Fibroblast of the aortic adventitia (primary cell): ENCODE results near the gene TRAF3IP1. TPM values are rescaled to one million over a fixed set of nuclear protein-coding genes. Genes with fewer than 3 reads are reported as not detected.

Experiments used
- DNase-seq: peaks from one replicate; pipeline ENCODE4 v3.0.0-alpha.2; 2010; ENCODE audit warnings: low read depth
- H3K4me3 ChIP-seq: 2 replicates; pipeline ENCODE4 v1.5.1; 2011; ENCODE audit warnings: low read depth, mild to moderate bottlenecking, control low read depth, low read length, moderate library complexity
- total RNA-seq: library from RNA; depleted of rRNA; stranded (reverse); fragments of >200 nt; gene quantifications from 2 replicates; pipeline ENCODE4 v1.2.3, GENCODE V29; 2012; ENCODE audit warnings: low replicate concordance
- TF ChIP-seq, protein P1 (sequence below): IDR thresholded peaks from 2 replicates; pipeline ENCODE4 v1.5.1; 2011; ENCODE audit warnings: mild to moderate bottlenecking, low read length, control low read depth, inconsistent platforms; ENCODE audit not compliant: insufficient read depth

TRAF3IP1 gene
- total RNA-seq, 1 donor, result 8.4 TPM

DNA sequence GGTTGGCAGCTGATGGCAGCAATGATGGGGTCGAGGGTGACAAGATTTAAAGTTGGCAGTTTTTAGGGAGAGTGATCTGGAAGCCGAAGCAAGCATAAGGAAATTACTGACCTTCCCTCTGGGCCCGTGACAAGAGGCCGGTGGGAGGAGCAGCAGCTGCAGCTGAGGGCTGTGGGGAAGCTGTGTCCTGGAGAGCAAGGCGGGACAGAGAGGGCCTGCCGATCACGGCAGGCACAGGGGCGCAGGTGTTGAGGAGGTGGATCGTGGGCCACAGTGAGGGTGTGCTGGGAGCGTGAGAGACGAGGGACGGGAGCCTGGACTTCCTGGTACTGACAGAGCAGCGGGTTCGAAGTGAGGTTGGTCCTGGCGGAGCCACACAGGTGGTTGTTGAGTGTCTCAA, 31.0 kb downstream of the TRAF3IP1 start:
- no peak for DNase-seq
- H3K4me3 ChIP-seq, result no peak overlapping the region
- TF ChIP-seq, protein P1, sequence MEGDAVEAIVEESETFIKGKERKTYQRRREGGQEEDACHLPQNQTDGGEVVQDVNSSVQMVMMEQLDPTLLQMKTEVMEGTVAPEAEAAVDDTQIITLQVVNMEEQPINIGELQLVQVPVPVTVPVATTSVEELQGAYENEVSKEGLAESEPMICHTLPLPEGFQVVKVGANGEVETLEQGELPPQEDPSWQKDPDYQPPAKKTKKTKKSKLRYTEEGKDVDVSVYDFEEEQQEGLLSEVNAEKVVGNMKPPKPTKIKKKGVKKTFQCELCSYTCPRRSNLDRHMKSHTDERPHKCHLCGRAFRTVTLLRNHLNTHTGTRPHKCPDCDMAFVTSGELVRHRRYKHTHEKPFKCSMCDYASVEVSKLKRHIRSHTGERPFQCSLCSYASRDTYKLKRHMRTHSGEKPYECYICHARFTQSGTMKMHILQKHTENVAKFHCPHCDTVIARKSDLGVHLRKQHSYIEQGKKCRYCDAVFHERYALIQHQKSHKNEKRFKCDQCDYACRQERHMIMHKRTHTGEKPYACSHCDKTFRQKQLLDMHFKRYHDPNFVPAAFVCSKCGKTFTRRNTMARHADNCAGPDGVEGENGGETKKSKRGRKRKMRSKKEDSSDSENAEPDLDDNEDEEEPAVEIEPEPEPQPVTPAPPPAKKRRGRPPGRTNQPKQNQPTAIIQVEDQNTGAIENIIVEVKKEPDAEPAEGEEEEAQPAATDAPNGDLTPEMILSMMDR, result no peak

DNA sequence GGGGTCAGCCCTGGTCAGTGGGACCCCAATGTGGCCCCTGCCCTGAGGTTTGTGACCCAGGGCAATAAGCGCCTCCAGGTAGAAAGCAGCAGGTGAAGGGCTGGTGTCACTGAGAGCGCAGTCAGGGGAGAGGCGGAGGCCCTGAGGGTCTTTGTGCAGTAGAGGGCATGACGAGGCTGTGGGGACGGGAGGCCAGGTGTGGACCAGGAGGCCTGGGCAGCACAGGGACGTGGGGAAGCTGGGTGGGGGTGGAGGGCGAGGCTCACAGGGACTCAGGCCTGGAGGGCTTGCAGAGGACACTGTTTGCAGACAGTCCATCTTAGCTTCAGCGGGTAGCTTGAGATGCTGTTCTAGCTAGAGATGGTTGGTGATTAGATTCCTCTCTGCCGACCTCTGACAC, 32.0 kb downstream of the TRAF3IP1 start:
- no peak overlapping the region for H3K4me3 ChIP-seq
- DNase-seq, result no peak
- TF ChIP-seq, protein P1, result no peak

DNA sequence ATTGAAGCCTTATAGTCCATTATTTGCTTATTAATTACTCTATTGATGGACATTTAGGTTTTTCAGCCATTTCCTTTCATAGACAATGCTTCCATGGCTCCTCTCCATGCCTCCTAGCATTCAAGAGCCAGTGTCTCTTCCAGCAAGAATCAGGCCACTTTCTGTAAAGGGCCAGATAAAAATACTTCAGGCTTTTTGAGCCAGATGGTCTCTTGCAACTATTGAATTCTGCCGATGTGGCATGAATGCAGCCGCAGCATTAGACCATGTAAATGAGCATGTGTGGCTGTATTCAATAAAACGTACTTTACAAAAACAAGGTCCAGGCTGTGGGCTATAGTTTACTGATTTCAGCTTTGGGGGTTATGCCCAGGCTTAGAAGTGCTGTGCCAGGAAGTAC, 38.5 kb downstream of the TRAF3IP1 start:
- no peak for DNase-seq
- no peak overlapping the region for H3K4me3 ChIP-seq
- TF ChIP-seq, protein P1, result no peak

DNA sequence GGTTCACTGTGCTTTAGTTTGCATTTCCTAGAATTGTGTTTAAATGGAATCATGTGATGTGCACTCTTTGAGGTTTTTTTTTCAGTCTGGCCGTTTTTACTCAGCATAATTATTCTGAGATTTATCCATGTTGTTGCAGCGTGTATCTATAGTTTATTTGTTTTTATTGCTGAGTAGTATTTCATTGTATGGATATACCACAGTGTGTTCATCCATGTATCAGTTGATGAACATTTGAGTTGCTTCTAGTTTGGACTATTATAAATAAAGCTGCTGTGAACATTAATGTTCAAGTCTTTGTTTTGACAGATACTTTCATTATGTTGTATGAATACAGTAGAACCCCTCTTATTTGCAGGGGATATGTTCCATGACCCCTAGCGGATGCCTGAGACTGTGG, 39.1 kb downstream of the TRAF3IP1 start:
- no peak for DNase-seq
- TF ChIP-seq, protein P1, result no peak
- no peak overlapping the region for H3K4me3 ChIP-seq

DNA sequence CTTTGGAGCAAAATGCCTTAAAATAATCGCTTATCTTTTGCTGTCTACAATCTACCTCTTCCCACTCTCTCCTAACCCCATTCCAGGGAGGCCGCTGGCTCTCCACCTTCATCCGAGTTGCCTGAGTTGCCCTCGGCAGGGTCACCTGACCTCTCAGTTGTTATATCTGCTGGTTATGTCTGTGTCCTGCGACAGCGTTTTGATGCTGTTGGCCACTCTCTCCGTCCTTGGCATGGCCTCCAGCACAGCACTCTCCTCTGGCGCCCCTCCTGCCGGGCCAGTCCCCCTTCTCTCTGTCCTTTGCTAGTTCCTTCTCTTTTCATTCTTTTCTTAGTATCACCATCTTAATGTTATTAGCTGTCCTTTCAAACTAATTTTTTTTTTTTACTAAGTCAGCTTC, 41.6 kb downstream of the TRAF3IP1 start:
- TF ChIP-seq, protein P1, result no peak
- DNase-seq, result no peak
- no peak overlapping the region for H3K4me3 ChIP-seq

DNA sequence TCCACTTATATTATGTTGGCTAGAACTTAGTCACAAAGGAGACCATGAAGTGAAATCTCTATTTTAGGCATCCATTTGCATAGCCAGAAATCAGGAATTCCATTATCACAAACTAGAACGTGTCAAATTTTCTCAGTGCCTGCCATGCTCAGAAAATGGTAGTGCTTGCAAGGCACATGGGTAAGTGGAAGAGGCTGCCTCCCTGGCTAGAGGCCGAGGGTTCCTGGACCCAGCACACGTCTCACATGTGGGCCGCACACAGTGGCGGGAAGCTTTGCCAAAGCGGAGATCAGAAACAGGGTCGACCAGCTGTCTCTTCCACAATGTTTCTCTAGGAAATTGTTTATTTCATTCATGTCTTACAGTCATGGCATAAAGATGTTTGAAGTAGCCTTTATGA, 42.3 kb downstream of the TRAF3IP1 start:
- H3K4me3 ChIP-seq, result no peak overlapping the region
- no peak for DNase-seq
- TF ChIP-seq, protein P1, result no peak

DNA sequence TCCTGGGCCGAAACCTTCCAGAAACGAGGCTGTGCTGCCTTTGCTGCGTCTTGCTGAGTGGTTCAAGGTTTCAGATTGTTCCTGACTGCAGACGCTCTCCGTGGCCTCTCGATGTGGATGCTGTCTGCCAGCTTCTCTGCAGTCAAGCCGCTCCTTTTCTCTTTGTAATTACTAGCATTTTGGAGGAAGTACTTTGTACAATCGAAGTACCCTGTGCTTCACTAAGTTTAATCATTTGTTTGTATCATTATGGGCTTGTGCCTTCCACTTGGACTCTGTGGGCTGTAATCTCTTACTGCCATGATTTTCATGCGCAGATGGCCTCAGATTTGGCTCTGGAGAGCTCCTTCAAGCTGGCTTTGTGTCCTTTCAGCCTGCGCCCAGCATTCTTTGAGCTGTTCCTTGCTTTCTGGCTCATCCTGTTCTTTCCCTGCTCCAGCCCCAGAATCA, 49.3 kb downstream of the TRAF3IP1 start:
- peak overlapping the region; percentile 23 for H3K4me3 ChIP-seq
- peak; percentile 59 for DNase-seq

More for the DNA sequence above, 49.3 kb downstream of the TRAF3IP1 start:
- TF ChIP-seq, protein P1, result no peak
